GM18526 (cell line): ENCODE results near the gene EFCAB8.

Experiments used
- POLR2A ChIP-seq: IDR thresholded peaks from 3 replicates; pipeline ENCODE4 v1.6.1; 2011; ENCODE audit not compliant: insufficient read length; ENCODE audit errors: extremely low read depth

Gene EFCAB8

DNA sequence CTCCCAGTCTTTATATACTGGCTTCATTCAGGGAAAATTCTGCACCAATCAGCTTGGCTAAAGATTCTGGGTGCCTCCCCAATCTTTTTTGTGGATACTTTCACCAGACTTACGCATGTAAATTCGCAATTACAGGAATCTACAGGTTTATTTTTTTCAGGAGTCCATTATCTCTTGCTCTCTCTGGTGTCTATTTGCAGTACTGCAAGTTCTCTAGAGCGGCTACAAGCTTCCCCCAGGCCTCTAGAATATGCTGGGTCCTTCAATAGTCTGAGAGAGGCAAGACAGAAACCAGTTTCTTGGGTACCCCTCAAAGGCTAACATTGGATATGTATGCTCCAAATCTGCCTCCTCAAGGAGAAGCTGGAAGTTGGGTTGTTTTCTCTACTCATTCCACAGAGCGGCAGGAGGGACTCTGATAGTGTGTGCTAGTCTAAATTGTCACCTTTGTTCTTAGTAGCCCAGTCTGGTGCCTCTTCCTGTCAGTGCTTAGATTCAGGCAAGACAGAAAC lies 87.0 kb downstream of the EFCAB8 start:
- TF ChIP-seq POLR2A = no peak

DNA sequence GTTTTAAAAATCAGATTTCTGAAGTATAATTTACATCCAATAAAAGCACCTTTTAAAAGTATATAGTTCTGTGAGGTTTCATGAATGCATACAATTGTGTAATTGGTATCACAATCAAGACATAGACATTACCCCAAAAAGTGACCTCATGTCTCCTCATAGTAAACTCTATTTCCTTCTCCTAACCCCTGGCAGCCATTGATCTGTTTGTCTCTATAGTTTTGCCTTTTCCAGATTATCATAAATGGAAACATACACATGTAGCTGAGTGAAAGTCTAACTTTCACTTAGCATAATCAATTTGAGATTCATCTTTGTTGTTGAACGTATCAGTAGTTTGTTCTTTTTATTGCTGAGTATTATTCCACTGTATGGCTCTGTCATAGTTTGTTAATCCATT lies 87.9 kb downstream of the EFCAB8 start:
- TF ChIP-seq POLR2A = no peak

- no peak for TF ChIP-seq POLR2A
These were observed 98.7 kb downstream of the EFCAB8 start for GRCh38 chr20:32957459-32957858.

DNA sequence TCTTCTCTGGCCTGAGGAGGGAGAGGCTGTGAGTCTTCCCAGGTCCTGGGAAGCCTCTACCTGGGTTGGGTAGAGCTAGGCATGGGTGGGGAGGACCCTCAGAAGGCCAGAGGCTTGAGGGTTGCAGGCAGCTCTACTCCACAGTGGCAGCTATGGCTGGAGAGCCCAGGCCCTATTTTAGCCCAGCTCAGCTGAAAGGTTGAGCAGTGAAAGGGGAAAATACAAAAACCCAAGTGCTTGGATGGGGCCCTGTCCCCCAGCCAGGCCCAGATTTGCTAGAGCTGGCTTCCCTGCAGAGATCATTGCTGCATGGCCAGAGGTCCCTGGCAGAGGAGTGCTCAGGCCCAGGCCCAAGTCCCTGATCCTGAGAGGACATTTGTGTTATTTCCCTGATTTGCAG lies 99.9 kb downstream of the EFCAB8 start:
- TF ChIP-seq POLR2A = no peak

DNA sequence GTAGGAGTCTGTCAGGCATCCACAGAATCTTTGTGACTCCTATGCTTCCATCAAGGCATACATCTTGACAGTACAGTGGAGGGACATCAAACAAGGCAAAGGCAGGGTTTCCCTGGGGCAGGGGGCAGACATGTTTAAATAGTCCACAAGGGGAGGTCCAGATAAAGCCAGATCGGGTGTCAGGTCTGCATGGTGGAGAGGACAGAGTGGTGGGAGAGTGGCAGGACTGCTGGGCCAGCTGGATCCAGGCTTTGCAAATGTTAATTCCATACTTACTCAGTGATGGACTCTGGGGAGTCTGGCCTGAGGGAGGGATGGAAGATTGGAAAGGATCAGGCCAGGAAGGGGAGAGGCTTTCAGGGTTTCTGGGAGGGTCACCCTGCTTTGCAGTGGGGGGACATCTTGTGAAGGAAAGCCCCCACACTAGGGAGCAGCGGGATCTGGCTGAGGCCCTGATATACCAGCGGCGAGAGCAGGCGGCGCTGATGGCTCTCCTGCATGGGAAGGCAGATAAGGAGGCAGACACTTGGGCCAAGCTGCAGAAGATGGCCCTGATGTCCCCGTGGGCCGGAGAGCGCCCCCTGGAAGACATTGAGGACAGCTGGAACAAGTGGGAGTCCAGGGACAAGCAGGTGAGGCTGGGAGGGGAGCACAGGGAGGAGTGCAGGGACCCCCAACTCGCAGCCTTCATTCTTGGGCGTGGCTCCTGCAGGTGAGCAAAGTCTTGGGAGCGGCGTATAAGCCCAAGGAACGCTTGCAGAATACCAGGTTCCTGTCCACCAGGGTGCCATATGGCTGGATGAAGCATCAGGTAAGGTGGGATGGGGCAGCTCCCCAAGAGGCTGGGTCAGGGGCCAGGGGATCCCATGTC lies 100.9 kb downstream of the EFCAB8 start:
- no peak for TF ChIP-seq POLR2A

- TF ChIP-seq POLR2A = no peak
These were observed 101.4 kb downstream of the EFCAB8 start for GRCh38 chr20:32960222-32960518.

GRCh38 chr20:32960849-32961731 lies 102.4 kb downstream of the EFCAB8 start:
- TF ChIP-seq POLR2A = no peak

DNA sequence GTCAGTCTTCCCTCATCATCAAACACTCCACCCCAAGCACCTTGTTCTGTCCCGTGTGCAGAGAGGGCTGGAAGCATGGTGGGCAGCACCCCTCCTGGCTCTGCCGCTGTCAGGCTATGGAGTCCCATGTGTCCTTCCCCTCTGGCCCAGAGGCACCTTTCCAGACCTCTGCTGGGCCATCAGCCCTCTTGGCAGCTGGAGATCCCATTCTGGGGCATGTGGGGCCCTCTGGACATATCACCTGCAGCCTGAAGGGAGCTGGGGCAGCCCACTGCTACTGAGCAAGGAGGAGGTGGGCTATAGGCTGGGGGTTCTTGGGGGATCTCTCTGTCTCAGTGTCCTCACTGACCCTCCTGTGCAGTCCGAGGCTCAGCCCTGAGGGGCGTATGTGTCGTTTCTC lies 103.3 kb downstream of the EFCAB8 start:
- no peak for TF ChIP-seq POLR2A

DNA sequence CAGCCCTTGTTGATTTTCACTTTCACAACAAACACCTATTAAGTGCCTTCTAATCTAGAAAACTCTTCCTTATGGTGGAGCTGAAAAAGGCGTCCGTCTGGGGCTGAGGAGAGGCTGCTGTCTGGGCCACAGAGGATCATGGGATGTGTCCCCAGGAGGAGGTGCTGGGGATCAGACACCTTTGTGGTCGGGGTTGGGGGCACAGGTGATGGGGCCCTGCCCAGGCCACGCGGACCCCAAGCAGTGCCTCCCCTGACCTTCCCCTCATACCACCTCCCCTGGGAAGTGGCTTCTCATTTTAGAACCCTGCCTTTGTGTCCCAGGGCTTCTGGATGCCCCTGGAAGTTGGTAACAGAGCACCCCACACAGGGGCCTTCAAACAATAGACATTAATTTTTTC lies 104.5 kb downstream of the EFCAB8 start:
- TF ChIP-seq POLR2A = no peak

GRCh38 chr20:32964575-32964974 lies 105.9 kb downstream of the EFCAB8 start:
- TF ChIP-seq POLR2A = no peak

GRCh38 chr20:32965115-32965514 lies 106.4 kb downstream of the EFCAB8 start:
- TF ChIP-seq POLR2A = no peak

DNA sequence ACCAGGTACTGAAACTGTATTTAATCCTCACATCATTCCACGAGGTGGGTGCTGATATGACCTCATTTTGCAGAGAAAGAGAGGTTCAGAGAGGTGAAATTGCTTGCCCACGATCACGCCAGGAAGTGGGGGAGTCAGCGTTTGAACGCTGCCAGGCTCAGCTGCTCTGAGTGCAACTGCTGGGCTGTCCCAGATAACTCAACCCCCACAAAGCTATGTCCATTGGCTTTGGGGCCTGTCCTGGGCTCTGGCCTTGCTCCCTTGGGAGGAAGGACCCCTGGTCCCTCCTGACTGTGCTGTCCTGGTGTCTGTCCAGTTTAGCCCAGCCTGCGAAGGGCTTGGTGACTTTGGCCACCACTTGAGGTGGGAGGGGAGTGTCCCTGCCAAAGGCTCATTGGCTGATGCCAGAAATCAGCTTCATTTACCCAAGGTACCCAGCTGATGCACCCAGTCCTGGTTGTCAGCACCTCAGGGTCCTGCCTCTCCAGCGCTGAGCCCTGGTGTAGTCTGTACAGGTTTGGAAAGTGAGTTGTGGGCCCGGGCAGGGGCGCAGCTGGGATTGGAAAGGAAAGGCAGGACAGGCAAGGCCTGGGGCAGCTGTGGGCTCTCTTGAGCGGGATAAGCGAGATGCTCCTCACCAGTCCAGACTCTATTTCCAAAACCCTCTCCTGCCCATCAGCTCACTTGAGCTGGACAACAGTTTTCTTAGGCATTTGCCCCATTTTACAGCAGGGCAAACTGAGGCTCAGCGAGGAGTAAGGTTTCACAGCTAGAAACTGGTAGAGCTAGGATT lies 107.1 kb downstream of the EFCAB8 start:
- no peak for TF ChIP-seq POLR2A

DNA sequence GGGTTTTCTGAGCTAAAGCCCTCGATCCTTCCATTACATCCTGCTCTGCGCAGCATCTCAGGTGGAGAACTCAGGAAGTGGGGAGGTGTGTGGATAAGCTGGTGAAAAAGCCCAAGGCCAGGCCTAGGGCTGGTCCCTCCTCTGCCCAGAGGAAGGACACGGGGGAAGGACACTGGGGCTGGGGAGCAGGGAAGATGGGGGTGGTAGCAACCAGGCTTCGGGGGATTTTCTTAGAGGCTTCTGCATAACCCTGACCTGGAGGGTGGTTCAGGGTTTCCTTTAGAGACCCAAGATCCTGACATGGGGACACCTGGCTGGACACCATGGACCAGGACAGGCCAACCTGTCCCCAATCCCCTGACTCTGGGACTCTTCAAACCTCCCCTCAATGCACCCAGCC lies 107.7 kb downstream of the EFCAB8 start:
- no peak for TF ChIP-seq POLR2A

DNA sequence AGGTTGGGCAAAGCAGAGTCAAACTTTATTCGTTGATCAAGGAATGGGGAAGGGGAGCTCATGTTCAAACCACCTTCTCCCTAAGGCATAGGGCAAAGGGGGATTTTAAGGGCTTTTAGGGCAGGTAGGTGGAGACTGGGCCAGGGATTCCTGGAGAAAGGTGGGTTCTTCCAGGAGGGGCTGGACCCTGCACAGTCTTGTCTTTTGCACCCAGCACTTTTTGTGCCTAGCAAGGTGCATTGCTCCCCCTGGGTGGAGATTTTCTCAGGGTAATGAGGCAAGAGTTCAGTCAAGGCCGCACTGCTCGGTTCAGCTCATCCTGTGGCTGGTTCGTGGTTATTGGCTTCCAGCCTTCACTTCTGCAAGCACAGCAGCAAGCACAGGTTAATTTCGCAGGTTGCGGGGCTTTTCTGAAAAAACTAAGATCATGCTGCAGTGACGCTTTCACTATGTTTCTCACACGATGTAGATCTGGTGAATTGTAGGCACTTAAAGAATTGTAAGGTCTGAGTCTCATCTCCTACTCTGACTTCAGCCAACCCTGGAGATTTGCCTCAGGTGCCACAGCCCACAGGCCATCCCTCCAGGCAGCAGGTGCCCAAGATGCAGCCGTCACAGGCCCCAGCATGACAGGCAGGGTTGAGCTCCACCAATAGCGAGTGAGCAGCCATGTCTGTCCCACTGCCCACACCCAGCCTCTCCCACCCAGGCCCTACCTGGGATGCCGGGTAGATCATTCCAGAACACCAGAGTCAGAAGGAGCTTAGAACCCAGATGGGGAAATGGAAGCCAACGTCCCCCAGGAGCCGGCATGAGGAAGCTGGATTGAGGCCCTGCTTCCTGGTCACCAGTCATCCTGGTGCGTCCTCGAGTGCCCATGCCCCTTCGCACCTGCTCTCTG lies 108.4 kb downstream of the EFCAB8 start:
- TF ChIP-seq POLR2A = no peak
